GM12873 (cell line): Measurements from ENCODE around the gene CLIP3.

Experiments used
- CTCF ChIP-seq: IDR thresholded peaks from 2 replicates; pipeline ENCODE4 v1.5.1; 2012; ENCODE audit warnings: low read depth, mild to moderate bottlenecking, moderate library complexity, low read length, control low read depth; ENCODE audit not compliant: insufficient read depth; ENCODE audit errors: missing control alignments

The CLIP3 gene

GRCh38 chr19:36009633-36010379, 22.9 kb downstream of the CLIP3 start:
- TF ChIP-seq CTCF = no peak

GRCh38 chr19:36009220-36009619, 23.5 kb downstream of the CLIP3 start:
- TF ChIP-seq CTCF = no peak

DNA sequence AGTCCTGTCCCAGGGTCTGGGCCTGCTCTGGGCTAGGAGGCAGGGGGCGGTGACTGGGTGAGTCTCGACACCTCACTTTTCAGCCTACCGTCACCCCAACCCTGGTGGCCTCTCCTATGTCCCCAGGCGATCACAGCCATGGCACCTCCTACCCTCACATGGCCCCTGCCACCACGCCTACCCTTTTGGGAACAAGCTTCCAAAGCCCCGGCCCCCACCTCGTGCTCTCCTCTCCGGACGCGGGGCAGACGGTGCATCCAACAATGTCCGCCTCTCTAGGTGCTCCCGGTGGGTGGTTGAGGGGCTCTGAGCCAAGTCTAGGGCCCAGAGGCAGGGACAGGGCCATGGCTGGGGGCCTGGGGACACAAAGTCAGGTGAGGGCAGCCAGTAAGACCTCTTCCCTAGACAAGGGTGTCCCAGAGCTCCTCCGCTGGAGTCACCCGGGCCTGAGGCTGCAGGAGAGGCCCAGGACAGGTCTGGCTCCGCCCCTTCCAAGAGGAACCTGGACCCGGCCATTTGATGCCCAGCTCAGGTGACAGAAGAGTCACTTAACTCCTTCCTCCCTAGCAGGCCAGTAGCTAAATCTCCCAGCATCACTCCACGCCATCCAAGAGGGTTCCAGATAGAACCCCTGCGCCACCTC, 24.2 kb downstream of the CLIP3 start, which contains the start of gene SYNE4:
Gene SYNE4 (minus strand): TSS at position 478 of the 643 bp plus-strand sequence. CDS start 132 bp downstream, at position 346.
- no peak for TF ChIP-seq CTCF

GRCh38 chr19:36006955-36007354, 25.7 kb downstream of the CLIP3 start:
- TF ChIP-seq CTCF = no peak

GRCh38 chr19:36003284-36003683, 29.4 kb downstream of the CLIP3 start:
- no peak for TF ChIP-seq CTCF

- TF ChIP-seq CTCF = no peak
Measured at GRCh38 chr19:36001605-36002004, 31.1 kb downstream of the CLIP3 start.

- TF ChIP-seq CTCF = no peak
Measured at GRCh38 chr19:35996777-35997176, 35.9 kb downstream of the CLIP3 start.
